Tibial nerve (tissue), 4 donors: Measurements from ENCODE around the gene GID4. TPM values are rescaled to one million over a fixed set of nuclear protein-coding genes. Genes with fewer than 3 reads are reported as not detected.

Experiments
- DNase-seq, 2 donors: peaks; one replicate each; pipeline ENCODE4 v3.0.0-alpha.2; 2019; ENCODE audit warnings: low spot score in 2 of 2
- H3K27ac ChIP-seq, 4 donors: fragments of 200-600 bp; sonication (generic) in 3 of 4; one replicate each; pipeline ENCODE4 v1.5.1; 2017 to 2019; ENCODE audit warnings: mild to moderate bottlenecking in 1 of 4
- H3K27me3 ChIP-seq, 2 donors: fragments of 200-600 bp; sonication (generic) in 1 of 2; one replicate each; pipeline versions ENCODE4 v1.5.1 to v1.6.0; 2017 to 2019
- H3K36me3 ChIP-seq, 3 donors: fragments of 200-600 bp; sonication (generic); one replicate each; pipeline ENCODE4 v1.5.1; 2018 to 2019
- H3K4me1 ChIP-seq, 4 donors: fragments of 200-600 bp; sonication (generic) in 3 of 4; one replicate each; pipeline ENCODE4 v1.5.1; 2017 to 2019
- H3K4me3 ChIP-seq, 4 donors: fragments of 200-600 bp; sonication (generic) in 3 of 4; one replicate each; pipeline ENCODE4 v1.5.1; 2017 to 2019; ENCODE audit warnings: mild to moderate bottlenecking in 1 of 4, moderate library complexity in 1 of 4
- H3K9me3 ChIP-seq, 4 donors: fragments of 200-600 bp; sonication (generic) in 3 of 4; one replicate each; pipeline ENCODE4 v1.5.1; 2017 to 2019
- CTCF ChIP-seq, 5 experiments: fragments of 200-600 bp in 3 of 5; fragments of 450-650 bp in 2 of 5; sonication (generic) in 3 of 5; IDR thresholded peaks; one replicate each; pipeline ENCODE4 v1.5.1; 2016 to 2019; ENCODE audit warnings: antibody characterized with exemption in 5 of 5, mild to moderate bottlenecking in 3 of 5, moderate library complexity in 2 of 5
- EP300 ChIP-seq, 2 donors: sonication (generic); formaldehyde crosslinking; IDR thresholded peaks; one replicate each; pipeline ENCODE4 v1.6.1; 2017; ENCODE audit warnings: antibody characterized with exemption in 2 of 2, mild to moderate bottlenecking in 1 of 2
- POLR2A ChIP-seq, 2 donors: fragments of 450-650 bp; IDR thresholded peaks; one replicate each; pipeline ENCODE4 v1.6.1; 2017; ENCODE audit warnings: antibody characterized with exemption in 2 of 2, mild to moderate bottlenecking in 2 of 2, moderate library complexity in 2 of 2
- WGBS, 2 donors: methylation state at CpG; one replicate each; pipeline ENCODE4 v1.1.5; 2018; 5-methylcytosine and 5-hydroxymethylcytosine counted together
- total RNA-seq, 4 donors: library from RNA; depleted of rRNA; stranded (reverse); fragments of >200 nt; gene quantifications; one replicate each; pipeline ENCODE4 v1.1.0, GENCODE V29; 2016

The GID4 gene
- total RNA-seq, 4 donors from 2014 or later, result 13.2 to 19.4 (median 16.0) TPM

- Histone ChIP-seq H3K4me3 (no peak overlapping the region), H3K4me1 (no peaks in the 10 kb centered on the region), H3K27me3 (no peaks in the 10 kb centered on the region), H3K27ac (no peak overlapping the region), H3K9me3 (peaks cover 0 to 3% (median 0%) of the 10 kb centered on the region in 4 donors), H3K36me3 (peaks cover 0 to 68% (median 0%) of the 10 kb centered on the region in 3 donors)
- TF ChIP-seq POLR2A (IDR thresholded peaks at IDR 0.05), result no peak
- no peak for TF ChIP-seq EP300 (IDR thresholded peaks at IDR 0.05)
- no peak for TF ChIP-seq CTCF (IDR thresholded peaks at IDR 0.05)
- 73 to 81% methylated on average over 4 to 5 of the region's 5 CpGs for WGBS, 2 donors
- DNase-seq, result no peak
Measured at GRCh38 chr17:18008496-18009268, 30.5 kb upstream of the GID4 start.

GRCh38 chr17:18009609-18010420 is 29.4 kb upstream of the GID4 start:
- no peaks in the 10 kb centered on the region for H3K4me1 ChIP-seq
- no peak overlapping the region for H3K4me3 ChIP-seq
- no peak for TF ChIP-seq EP300 (IDR thresholded peaks at IDR 0.05)
- no peak for TF ChIP-seq POLR2A (IDR thresholded peaks at IDR 0.05)
- TF ChIP-seq CTCF (IDR thresholded peaks at IDR 0.05), result no peak
- no peak for DNase-seq
- peaks cover 0 to 3% (median 0%) of the 10 kb centered on the region in 4 donors for H3K9me3 ChIP-seq
- peaks cover 0 to 62% (median 0%) of the 10 kb centered on the region in 3 donors for H3K36me3 ChIP-seq
- 83 to 84% methylated on average over 5 to 8 of the region's 8 CpGs for WGBS, 2 donors
- no peaks in the 10 kb centered on the region for H3K27me3 ChIP-seq
- H3K27ac ChIP-seq, result no peak overlapping the region

- no peak for DNase-seq
- H3K4me3 ChIP-seq, result no peak overlapping the region
- H3K27me3 ChIP-seq, result no peaks in the 10 kb centered on the region
- no peaks in the 10 kb centered on the region for H3K4me1 ChIP-seq
- peaks cover 0 to 68% (median 0%) of the 10 kb centered on the region in 3 donors for H3K36me3 ChIP-seq
- no peak overlapping the region for H3K27ac ChIP-seq
- peaks cover 0 to 3% (median 0%) of the 10 kb centered on the region in 4 donors for H3K9me3 ChIP-seq
- 100% methylated on average over 2 to 3 of the region's 5 CpGs for WGBS, 2 donors
- no peak for TF ChIP-seq CTCF (IDR thresholded peaks at IDR 0.05)
- no peak for TF ChIP-seq POLR2A (IDR thresholded peaks at IDR 0.05)
- TF ChIP-seq EP300 (IDR thresholded peaks at IDR 0.05), result no peak
Measured at GRCh38 chr17:18011286-18011685, 27.9 kb upstream of the GID4 start.

GRCh38 chr17:18014006-18014405 is 25.2 kb upstream of the GID4 start:
- no peak for TF ChIP-seq EP300 (IDR thresholded peaks at IDR 0.05)
- no peak for TF ChIP-seq CTCF (IDR thresholded peaks at IDR 0.05)
- no peak for TF ChIP-seq POLR2A (IDR thresholded peaks at IDR 0.05)
- WGBS, 2 donors, result 90 to 94% methylated on average over 6 of the region's 6 CpGs
- DNase-seq, result no peak
- Histone ChIP-seq H3K27ac (no peak overlapping the region), H3K4me3 (no peak overlapping the region), H3K4me1 (peaks cover 0 to 18% (median 0%) of the 10 kb centered on the region in 4 donors), H3K27me3 (no peaks in the 10 kb centered on the region), H3K36me3 (peaks cover 0 to 47% (median 0%) of the 10 kb centered on the region in 3 donors), H3K9me3 (peaks cover 0 to 3% (median 0%) of the 10 kb centered on the region in 4 donors)
